ELF-1 (cell line): ENCODE results near the gene PPP1R1B.

Experiments
- DNase-seq: peaks from one replicate; pipeline ENCODE4 v3.0.0-alpha.2; 2016; ENCODE audit warnings: low read depth, low spot score

The PPP1R1B gene

GRCh38 chr17:39683295-39683939, 56.7 kb downstream of the PPP1R1B start:
- DNase-seq, result no peak

GRCh38 chr17:39684369-39685192, 57.8 kb downstream of the PPP1R1B start:
- DNase-seq, result no peak
